ENCODE results near the gene NUDT1.

DNA sequence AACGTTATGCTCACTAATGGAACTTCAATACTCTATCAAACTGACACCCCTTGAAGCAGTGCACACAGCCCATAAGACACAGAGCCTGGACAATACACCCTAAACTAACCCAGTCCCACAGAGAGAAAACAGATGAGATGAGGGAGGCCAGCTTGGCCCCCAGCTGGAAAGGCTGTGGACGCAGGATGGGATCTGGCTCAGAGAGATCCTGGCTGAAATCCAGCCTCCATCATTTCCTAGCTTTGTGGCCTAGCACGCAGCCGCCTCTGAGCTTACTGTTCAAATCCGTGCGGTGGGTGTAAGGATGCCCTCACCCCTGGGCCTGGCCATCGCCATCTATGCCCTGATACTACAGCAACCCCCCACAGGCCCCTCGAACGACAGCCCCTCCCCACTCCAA is 39.5 kb downstream of the NUDT1 start:
- TF ChIP-seq, protein P1, sequence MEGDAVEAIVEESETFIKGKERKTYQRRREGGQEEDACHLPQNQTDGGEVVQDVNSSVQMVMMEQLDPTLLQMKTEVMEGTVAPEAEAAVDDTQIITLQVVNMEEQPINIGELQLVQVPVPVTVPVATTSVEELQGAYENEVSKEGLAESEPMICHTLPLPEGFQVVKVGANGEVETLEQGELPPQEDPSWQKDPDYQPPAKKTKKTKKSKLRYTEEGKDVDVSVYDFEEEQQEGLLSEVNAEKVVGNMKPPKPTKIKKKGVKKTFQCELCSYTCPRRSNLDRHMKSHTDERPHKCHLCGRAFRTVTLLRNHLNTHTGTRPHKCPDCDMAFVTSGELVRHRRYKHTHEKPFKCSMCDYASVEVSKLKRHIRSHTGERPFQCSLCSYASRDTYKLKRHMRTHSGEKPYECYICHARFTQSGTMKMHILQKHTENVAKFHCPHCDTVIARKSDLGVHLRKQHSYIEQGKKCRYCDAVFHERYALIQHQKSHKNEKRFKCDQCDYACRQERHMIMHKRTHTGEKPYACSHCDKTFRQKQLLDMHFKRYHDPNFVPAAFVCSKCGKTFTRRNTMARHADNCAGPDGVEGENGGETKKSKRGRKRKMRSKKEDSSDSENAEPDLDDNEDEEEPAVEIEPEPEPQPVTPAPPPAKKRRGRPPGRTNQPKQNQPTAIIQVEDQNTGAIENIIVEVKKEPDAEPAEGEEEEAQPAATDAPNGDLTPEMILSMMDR (IDR thresholded peaks at IDR 0.05; ENCODE audit: poor library complexity): no peak
- TF ChIP-seq EZH2 (IDR thresholded peaks at IDR 0.05; ENCODE audit: borderline replicate concordance) (no peak), EZH2phosphoT487 (IDR thresholded peaks at IDR 0.05; ENCODE audit: low read depth, severe bottlenecking, unreplicated experiment) (no peak)

All from hepatocyte (in vitro differentiated cells).